Measurements from ENCODE around the gene PVALEF. TPM values are rescaled to one million over a fixed set of nuclear protein-coding genes. Genes with fewer than 3 reads are reported as not detected.

The PVALEF gene
- total and polyA plus RNA-seq, 2 of the 8 experiments (the other 6 are each of a cell fraction or from before 2014, with no cell fraction given): 0.03 TPM; not detected in 1

DNA sequence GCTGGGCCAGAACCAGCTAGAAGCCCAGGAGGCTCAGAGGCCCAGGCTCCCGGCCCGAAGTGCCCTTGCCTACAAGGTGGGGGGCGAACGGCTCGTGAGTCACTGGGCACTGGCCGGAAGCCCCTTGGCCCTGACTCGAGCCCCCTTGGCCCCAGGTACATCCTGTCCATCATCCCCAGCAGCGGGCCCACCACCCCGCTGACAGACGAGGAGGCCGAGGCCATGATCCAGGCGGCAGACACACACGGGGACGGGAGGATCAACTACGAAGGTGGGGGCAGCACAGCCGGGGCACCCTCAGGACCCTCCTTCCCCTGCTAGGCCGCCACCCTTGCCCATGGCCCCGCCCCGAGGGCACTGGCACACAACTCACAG, 16.5 kb downstream of the PVALEF start:
- no peak overlapping the region for H2AK5ac ChIP-seq (ENCODE audit: low read depth, low read length)
- no peak overlapping the region for H3K4me3 ChIP-seq (ENCODE audit: extremely low read depth in 1 of 4, insufficient read depth in 2 of 4, low read depth in 3 of 4, low read length in 4 of 4)
- FAIRE-seq: no peak
- H3K36me3 ChIP-seq (ENCODE audit: control insufficient read depth in 2 of 4, insufficient read depth in 4 of 4, low read length in 3 of 4): no peaks in the 10 kb centered on the region
- no peak overlapping the region for H3K23ac ChIP-seq (ENCODE audit: insufficient read length)
- no peaks in the 10 kb centered on the region for H3K79me1 ChIP-seq (ENCODE audit: low read depth, low read length)
- ChIA-PET POLR2A (ENCODE audit: partially characterized antibody) (interaction anchor here (1.3 kb wide), 1 partner anchor 10 kb away, joined by 3 read pairs; no protein-coding TSS in a partner anchor), CTCF (ENCODE audit: partially characterized antibody) (interaction anchor here (0.7 to 3.2 kb wide), 3 partner anchors 21 to 61 kb away, joined by 3 to 13 read pairs (median 5); no protein-coding TSS in a partner anchor)
- no peak overlapping the region for H3K18ac ChIP-seq (ENCODE audit: extremely low read depth, low read length)
- H3K4me1 ChIP-seq (replicated peaks in 1 of 4; ENCODE audit: control insufficient read depth in 3 of 4, insufficient read depth in 4 of 4, low read length in 3 of 4): peaks cover 0 to 5% (median under 1%) of the 10 kb centered on the region in 4 experiments; a peak in 2 of 7 replicates
- H4K5ac ChIP-seq (ENCODE audit: insufficient read length, low read depth, low read length): no peak overlapping the region
- no peak overlapping the region for H3K56ac ChIP-seq (replicated peaks; ENCODE audit: insufficient read length, low read depth, low read length)
- WGBS, 2 experiments (ENCODE audit: extremely low coverage in 1 of 2, insufficient coverage in 1 of 2, insufficient read length in 1 of 2, insufficient replicate concordance in 2 of 2, low coverage in 1 of 2, low lambda C conversion rate in 2 of 2, missing lambda C conversion rate in 1 of 2): 97% methylated on average over 19 of the region's 19 CpGs; no CpG with 5 or more reads in 1 of the 2 experiments
- H3K23me2 ChIP-seq (ENCODE audit: low read depth, low read length): no peaks in the 10 kb centered on the region
- DNase-seq (ENCODE audit: low read depth in 1 of 2, low spot score in 2 of 2): no peak
- no peak overlapping the region for H3K4me2 ChIP-seq (ENCODE audit: insufficient read depth in 1 of 2, low read depth in 2 of 2, low read length in 2 of 2)
- no peaks in the 10 kb centered on the region for H3K79me2 ChIP-seq (ENCODE audit: control insufficient read depth in 1 of 2, insufficient read depth in 2 of 2, low read length in 2 of 2)
- no peak overlapping the region for H2BK20ac ChIP-seq (ENCODE audit: low read length)
- no peak overlapping the region for H4K91ac ChIP-seq (replicated peaks; ENCODE audit: insufficient read length, low read length)
- H2BK120ac ChIP-seq (replicated peaks; ENCODE audit: low read depth, low read length): no peak overlapping the region
- no peak overlapping the region for H2BK12ac ChIP-seq (ENCODE audit: low read depth, low read length)
- no peak overlapping the region for H3K9ac ChIP-seq (replicated peaks in 1 of 4; ENCODE audit: extremely low read depth in 1 of 4, low read depth in 3 of 4, low read length in 3 of 4)
- no peak overlapping the region for H3K14ac ChIP-seq (ENCODE audit: insufficient read length)
- no peak overlapping the region for H2AFZ ChIP-seq (ENCODE audit: low read length)
- no peak overlapping the region for H2BK5ac ChIP-seq (ENCODE audit: low read depth, low read length)
- no peak overlapping the region for H2BK15ac ChIP-seq (ENCODE audit: low read length)
- no peak overlapping the region; the same call in 1 of the 2 replicates for H4K8ac ChIP-seq (ENCODE audit: extremely low read depth, insufficient read depth, low read length)
- H3K27me3 ChIP-seq (replicated peaks in 1 of 4; ENCODE audit: control insufficient read depth in 3 of 4, extremely low read depth in 1 of 4, insufficient read depth in 3 of 4, low read length in 3 of 4): no peaks in the 10 kb centered on the region
- H3K4ac ChIP-seq (replicated peaks; ENCODE audit: insufficient read length, low read depth, low read length): no peak overlapping the region
- no peaks in the 10 kb centered on the region; a peak in 1 of 4 replicates for H3K9me3 ChIP-seq (ENCODE audit: insufficient read depth in 2 of 2, low read depth in 1 of 2, low read length in 1 of 2)
- peaks cover 0 to 3% of the 10 kb centered on the region in 2 experiments for H4K20me1 ChIP-seq (replicated peaks in 1 of 2; ENCODE audit: control insufficient read depth in 1 of 2, insufficient read depth in 2 of 2, low read length in 2 of 2)
- H3K27ac ChIP-seq (ENCODE audit: low read depth, low read length): no peak overlapping the region
- TF ChIP-seq POU5F1 (IDR thresholded peaks at IDR 0.05; ENCODE audit: low read depth, low read length) (no peak), RBBP5 (IDR thresholded peaks at IDR 0.05; ENCODE audit: borderline replicate concordance, low read depth, low read length) (no peak), SIN3A (conservative IDR thresholded peaks at IDR 0.05 in 1 of 2, IDR thresholded peaks at IDR 0.05 in 1 of 2; ENCODE audit: low read depth in 1 of 2, low read length in 2 of 2) (no peak)
- TF ChIP-seq, protein P1, sequence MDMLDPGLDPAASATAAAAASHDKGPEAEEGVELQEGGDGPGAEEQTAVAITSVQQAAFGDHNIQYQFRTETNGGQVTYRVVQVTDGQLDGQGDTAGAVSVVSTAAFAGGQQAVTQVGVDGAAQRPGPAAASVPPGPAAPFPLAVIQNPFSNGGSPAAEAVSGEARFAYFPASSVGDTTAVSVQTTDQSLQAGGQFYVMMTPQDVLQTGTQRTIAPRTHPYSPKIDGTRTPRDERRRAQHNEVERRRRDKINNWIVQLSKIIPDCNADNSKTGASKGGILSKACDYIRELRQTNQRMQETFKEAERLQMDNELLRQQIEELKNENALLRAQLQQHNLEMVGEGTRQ (IDR thresholded peaks at IDR 0.05; ENCODE audit: low read length): no peak
